Neural progenitor cell (in vitro differentiated cells): ENCODE results near the gene LAMB1. TPM values are rescaled to one million over a fixed set of nuclear protein-coding genes. Genes with fewer than 3 reads are reported as not detected.

ENCODE experiments used
- DNase-seq: peaks from one replicate; pipeline ENCODE4 v3.0.0-alpha.2; 2016; ENCODE audit warnings: low spot score
- H2AFZ ChIP-seq: fragments of 200-600 bp; sonication (generic); replicated peaks from 2 replicates; pipeline ENCODE4 v1.6.1; 2016; ENCODE audit warnings: antibody characterized with exemption
- H3F3A ChIP-seq: fragments of 200-600 bp; sonication (generic); 2 replicates; pipeline ENCODE4 v1.6.1; 2016; ENCODE audit warnings: antibody characterized with exemption, low read depth
- H3K27ac ChIP-seq: fragments of 200-600 bp; sonication (generic); 2 replicates; pipeline ENCODE4 v1.5.1; 2016; ENCODE audit warnings: mild to moderate bottlenecking
- H3K27me3 ChIP-seq: fragments of 200-600 bp; sonication (generic); 2 replicates; pipeline ENCODE4 v1.6.1; 2016; ENCODE audit warnings: mild to moderate bottlenecking, moderate library complexity
- H3K36me3 ChIP-seq: fragments of 200-600 bp; sonication (generic); 2 replicates; pipeline ENCODE4 v1.5.1; 2016
- H3K4me1 ChIP-seq: fragments of 200-600 bp; sonication (generic); 2 replicates; pipeline ENCODE4 v1.6.1; 2016; ENCODE audit warnings: mixed run types
- H3K4me2 ChIP-seq: fragments of 200-600 bp; sonication (generic); 2 replicates; pipeline ENCODE4 v1.6.1; 2016
- H3K4me3 ChIP-seq: fragments of 200-600 bp; sonication (generic); 2 replicates; pipeline ENCODE4 v1.5.1; 2016
- H3K79me2 ChIP-seq: fragments of 200-600 bp; sonication (generic); 2 replicates; pipeline ENCODE4 v1.6.1; 2016; ENCODE audit warnings: low read depth
- H3K9ac ChIP-seq: fragments of 200-600 bp; sonication (generic); 2 replicates; pipeline ENCODE4 v1.6.1; 2016
- H3K9me3 ChIP-seq: fragments of 200-600 bp; sonication (generic); 2 replicates; pipeline ENCODE4 v1.5.1; 2016; ENCODE audit warnings: low read depth
- H4K20me1 ChIP-seq: fragments of 200-600 bp; sonication (generic); 2 replicates; pipeline ENCODE4 v1.6.1; 2016; ENCODE audit warnings: low read depth
- H3K27ac Mint-ChIP-seq: 3 replicates; pipeline ENCODE4 v1.8.0; 2021; ENCODE audit warnings: mixed read lengths
- H3K27me3 Mint-ChIP-seq: 2 replicates; pipeline ENCODE4 v1.8.0; 2022; ENCODE audit warnings: low read depth, mild to moderate bottlenecking, inconsistent platforms, moderate library complexity, mixed read lengths; ENCODE audit not compliant: insufficient read depth
- H3K36me3 Mint-ChIP-seq: 3 replicates; pipeline ENCODE4 v1.8.0; 2021; ENCODE audit warnings: mixed read lengths
- H3K4me1 Mint-ChIP-seq: 3 replicates; pipeline ENCODE4 v1.8.0; 2021; ENCODE audit warnings: mixed read lengths
- H3K4me3 Mint-ChIP-seq: 3 replicates; pipeline ENCODE4 v1.8.0; 2021; ENCODE audit warnings: mild to moderate bottlenecking, moderate library complexity, mixed read lengths
- H3K9me3 Mint-ChIP-seq: 3 replicates; pipeline ENCODE4 v1.8.0; 2020; ENCODE audit warnings: mixed read lengths
- EZH2 ChIP-seq: fragments of 200-600 bp; sonication (generic); IDR thresholded peaks from 2 replicates; pipeline ENCODE4 v1.6.1; 2017; ENCODE audit warnings: antibody characterized with exemption, mild to moderate bottlenecking, moderate library complexity
- EZH2phosphoT487 ChIP-seq: fragments of 200-600 bp; sonication (generic); IDR thresholded peaks from 2 replicates; pipeline ENCODE4 v1.6.1; 2017; ENCODE audit warnings: antibody characterized with exemption
- total RNA-seq: library from RNA; depleted of rRNA; stranded (reverse); fragments of >200 nt; gene quantifications from 2 replicates; pipeline ENCODE4 v1.2.3, GENCODE V29; 2015; ENCODE audit warnings: low replicate concordance
- TF ChIP-seq, protein P1 (sequence below): fragments of 200-600 bp; sonication (generic); IDR thresholded peaks from 2 replicates; pipeline ENCODE4 v1.5.1; 2017; ENCODE audit warnings: antibody characterized with exemption, mild to moderate bottlenecking

Gene LAMB1
- total RNA-seq, 1 donor from 2014 or later = 87.7 TPM

DNA sequence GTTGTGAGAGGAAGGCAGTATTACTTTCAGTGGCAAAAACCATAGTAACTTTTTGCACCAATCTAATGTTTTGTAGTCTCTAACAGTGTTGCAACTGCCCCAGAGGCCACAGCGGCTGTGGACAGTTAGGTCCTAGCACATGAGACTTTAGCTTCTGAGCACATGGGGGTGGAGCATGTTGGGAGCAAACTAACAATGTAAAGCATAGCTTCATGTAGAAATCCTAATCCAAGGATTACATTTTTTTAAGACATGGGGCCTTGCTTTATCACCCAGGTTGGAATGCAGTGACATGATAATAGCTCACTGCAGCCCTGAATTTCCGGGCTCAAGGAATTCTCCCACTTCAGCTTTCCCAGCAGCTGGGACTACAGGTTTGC lies 49.0 kb downstream of the LAMB1 start:
- Mint-ChIP-seq H3K4me1 (peaks cover 39% of the 10 kb centered on the region), H3K36me3 (peaks cover 10% of the 10 kb centered on the region), H3K27me3 (no peaks in the 10 kb centered on the region), H3K4me3 (no peak overlapping the region), H3K27ac (peak overlapping the region; percentile 2), H3K9me3 (no peaks in the 10 kb centered on the region)
- H3K9me3 ChIP-seq = no peaks in the 10 kb centered on the region
- H3K4me3 ChIP-seq = no peak overlapping the region
- H3K36me3 ChIP-seq = peaks cover 6% of the 10 kb centered on the region
- H4K20me1 ChIP-seq = no peaks in the 10 kb centered on the region
- H3K4me1 ChIP-seq = peaks cover 23% of the 10 kb centered on the region
- H3K9ac ChIP-seq = no peak overlapping the region
- TF ChIP-seq, protein P1, sequence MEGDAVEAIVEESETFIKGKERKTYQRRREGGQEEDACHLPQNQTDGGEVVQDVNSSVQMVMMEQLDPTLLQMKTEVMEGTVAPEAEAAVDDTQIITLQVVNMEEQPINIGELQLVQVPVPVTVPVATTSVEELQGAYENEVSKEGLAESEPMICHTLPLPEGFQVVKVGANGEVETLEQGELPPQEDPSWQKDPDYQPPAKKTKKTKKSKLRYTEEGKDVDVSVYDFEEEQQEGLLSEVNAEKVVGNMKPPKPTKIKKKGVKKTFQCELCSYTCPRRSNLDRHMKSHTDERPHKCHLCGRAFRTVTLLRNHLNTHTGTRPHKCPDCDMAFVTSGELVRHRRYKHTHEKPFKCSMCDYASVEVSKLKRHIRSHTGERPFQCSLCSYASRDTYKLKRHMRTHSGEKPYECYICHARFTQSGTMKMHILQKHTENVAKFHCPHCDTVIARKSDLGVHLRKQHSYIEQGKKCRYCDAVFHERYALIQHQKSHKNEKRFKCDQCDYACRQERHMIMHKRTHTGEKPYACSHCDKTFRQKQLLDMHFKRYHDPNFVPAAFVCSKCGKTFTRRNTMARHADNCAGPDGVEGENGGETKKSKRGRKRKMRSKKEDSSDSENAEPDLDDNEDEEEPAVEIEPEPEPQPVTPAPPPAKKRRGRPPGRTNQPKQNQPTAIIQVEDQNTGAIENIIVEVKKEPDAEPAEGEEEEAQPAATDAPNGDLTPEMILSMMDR = no peak
- TF ChIP-seq EZH2 = no peak
- no peak for TF ChIP-seq EZH2phosphoT487
- peaks cover 3% of the 10 kb centered on the region for H3F3A ChIP-seq
- no peak overlapping the region for H3K4me2 ChIP-seq
- H3K27ac ChIP-seq = peak overlapping the region; percentile 34
- no peak overlapping the region for H2AFZ ChIP-seq
- no peaks in the 10 kb centered on the region for H3K79me2 ChIP-seq
- no peaks in the 10 kb centered on the region for H3K27me3 ChIP-seq
- no peak for DNase-seq

DNA sequence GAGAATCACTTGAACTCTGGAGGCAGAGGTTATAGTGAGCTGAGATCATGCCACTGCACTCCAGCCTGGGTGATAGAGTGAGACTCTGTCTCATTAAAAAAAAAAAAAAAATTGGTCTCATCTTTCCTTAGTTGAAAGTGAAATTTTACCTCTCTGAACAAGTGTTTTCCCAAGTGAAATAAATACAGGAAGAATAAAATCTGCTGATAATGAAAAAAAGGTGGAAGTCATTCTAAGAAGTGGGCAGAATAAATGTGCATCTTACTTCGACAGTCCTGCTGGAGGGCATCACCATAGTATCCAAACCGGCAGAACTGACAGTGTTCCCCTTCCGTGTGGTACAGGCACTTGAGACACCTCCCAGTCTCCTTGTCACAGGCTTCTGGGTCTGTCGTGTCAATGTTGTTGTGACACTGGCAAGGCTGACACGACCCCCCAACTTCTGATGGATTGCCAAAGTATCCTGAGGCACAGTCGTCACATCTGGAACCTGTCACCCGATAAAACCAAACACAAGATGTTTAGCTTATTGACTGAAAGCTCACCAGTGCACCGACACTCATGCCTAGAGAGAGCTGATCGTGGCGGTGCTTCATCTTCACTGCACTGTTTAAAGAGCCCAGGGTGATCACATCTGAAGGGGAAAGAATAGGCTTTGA lies 49.6 kb downstream of the LAMB1 start:
- peaks cover 12% of the 10 kb centered on the region for H3K36me3 Mint-ChIP-seq
- Histone ChIP-seq H3F3A (peaks cover 3% of the 10 kb centered on the region), H3K4me2 (no peak overlapping the region)

DNA sequence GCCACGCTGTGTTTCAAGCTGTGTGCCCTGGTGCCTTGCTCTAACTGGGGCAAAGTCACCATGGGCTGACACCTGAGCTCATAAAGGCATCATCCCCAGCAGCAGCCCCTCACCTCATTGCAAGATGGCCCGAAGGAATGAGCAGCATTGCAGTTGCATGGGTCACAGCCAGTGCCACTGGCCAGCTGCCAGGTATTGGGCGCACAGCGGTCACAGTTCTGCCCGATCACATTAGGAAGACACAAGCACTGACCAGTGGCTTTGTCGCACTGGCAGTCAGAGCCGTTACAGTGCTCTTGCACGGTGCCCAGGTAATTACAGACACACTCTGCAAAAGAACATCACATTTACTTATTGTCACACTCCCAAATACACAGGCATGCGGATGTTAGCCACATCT lies 51.1 kb downstream of the LAMB1 start:
- Histone ChIP-seq H3K9ac (no peak overlapping the region), H3K36me3 (peaks cover 6% of the 10 kb centered on the region), H3K4me3 (no peak overlapping the region), H4K20me1 (no peaks in the 10 kb centered on the region), H3K79me2 (no peaks in the 10 kb centered on the region), H3F3A (peaks cover 3% of the 10 kb centered on the region), H2AFZ (no peak overlapping the region), H3K9me3 (no peaks in the 10 kb centered on the region), H3K4me1 (peaks cover 27% of the 10 kb centered on the region), H3K4me2 (peak overlapping the region; percentile 55), H3K27ac (peak overlapping the region; percentile 76), H3K27me3 (no peaks in the 10 kb centered on the region)
- peak overlapping the region; percentile 69 for H3K27ac Mint-ChIP-seq
- DNase-seq = no peak
- peaks cover 54% of the 10 kb centered on the region for H3K4me1 Mint-ChIP-seq
- H3K36me3 Mint-ChIP-seq = peaks cover 17% of the 10 kb centered on the region
- no peak for TF ChIP-seq EZH2phosphoT487
- TF ChIP-seq EZH2 = no peak
- TF ChIP-seq, protein P1 = no peak
- no peaks in the 10 kb centered on the region for H3K9me3 Mint-ChIP-seq
- no peak overlapping the region for H3K4me3 Mint-ChIP-seq
- H3K27me3 Mint-ChIP-seq = no peaks in the 10 kb centered on the region

More for the DNA sequence above, 49.6 kb downstream of the LAMB1 start:
- Histone ChIP-seq H4K20me1 (no peaks in the 10 kb centered on the region), H3K9ac (no peak overlapping the region), H3K9me3 (no peaks in the 10 kb centered on the region), H3K4me3 (no peak overlapping the region), H3K27ac (peak overlapping the region; percentile 34), H3K36me3 (peaks cover 6% of the 10 kb centered on the region), H3K4me1 (peaks cover 27% of the 10 kb centered on the region), H3K27me3 (no peaks in the 10 kb centered on the region), H2AFZ (no peak overlapping the region), H3K79me2 (no peaks in the 10 kb centered on the region)
- no peak for DNase-seq
- Mint-ChIP-seq H3K4me3 (no peak overlapping the region), H3K27ac (peak overlapping the region; percentile 59), H3K9me3 (no peaks in the 10 kb centered on the region), H3K27me3 (no peaks in the 10 kb centered on the region), H3K4me1 (peaks cover 43% of the 10 kb centered on the region)
- TF ChIP-seq EZH2 = no peak
- TF ChIP-seq, protein P1 = no peak
- TF ChIP-seq EZH2phosphoT487 = no peak
